ENCODE measurements around the gene COG5.

COG5 gene

DNA sequence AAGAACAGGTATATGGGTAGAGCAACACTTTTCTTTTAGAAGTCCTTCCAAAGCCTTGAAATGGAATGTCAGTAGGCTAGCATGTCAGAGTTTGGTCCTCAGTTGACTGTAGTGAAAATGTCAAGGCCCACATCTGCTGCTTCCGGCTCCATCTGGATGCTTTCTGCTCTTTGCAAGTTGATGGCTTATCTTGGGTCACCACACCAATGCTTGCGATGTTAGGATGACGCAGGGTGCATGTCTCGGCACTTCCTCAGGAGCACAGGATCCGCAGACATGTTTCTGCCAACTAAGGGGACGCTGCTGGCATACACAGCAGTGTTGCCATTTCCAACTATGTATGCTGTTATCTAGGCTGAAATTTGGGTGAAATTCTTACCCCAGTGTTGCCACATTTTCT is 408.9 kb downstream of the COG5 start:
- DNase-seq (ENCODE audit: low spot score), result no peak

DNA sequence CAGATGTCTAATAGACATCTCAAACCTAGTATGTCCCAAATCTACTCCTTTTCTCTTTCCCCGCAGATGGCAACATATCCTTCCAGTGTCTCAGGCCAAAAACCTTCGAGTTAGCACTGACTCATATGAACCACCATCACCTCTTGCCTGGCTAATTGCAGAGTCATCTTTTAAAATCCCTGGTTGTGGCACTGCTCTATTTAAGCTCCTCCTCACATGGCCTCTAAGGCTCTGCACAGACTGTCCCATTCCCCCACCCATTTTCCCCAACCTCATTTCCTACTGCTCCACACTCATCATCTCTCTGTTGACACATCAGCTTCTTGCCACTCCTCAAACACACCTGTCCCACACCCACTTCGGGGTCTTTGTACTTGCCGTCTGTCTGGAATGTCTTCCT is 411.7 kb downstream of the COG5 start:
- no peak for DNase-seq (ENCODE audit: low spot score)
